ENCODE data around the gene SRRM1. TPM values are rescaled to one million over a fixed set of nuclear protein-coding genes. Genes with fewer than 3 reads are reported as not detected.

The SRRM1 gene
- total and polyA plus RNA-seq, 9 of the 15 experiments (the other 6 are each of a cell fraction or from before 2014, with no cell fraction given) = 54.5 to 268 (median 115) TPM

DNA sequence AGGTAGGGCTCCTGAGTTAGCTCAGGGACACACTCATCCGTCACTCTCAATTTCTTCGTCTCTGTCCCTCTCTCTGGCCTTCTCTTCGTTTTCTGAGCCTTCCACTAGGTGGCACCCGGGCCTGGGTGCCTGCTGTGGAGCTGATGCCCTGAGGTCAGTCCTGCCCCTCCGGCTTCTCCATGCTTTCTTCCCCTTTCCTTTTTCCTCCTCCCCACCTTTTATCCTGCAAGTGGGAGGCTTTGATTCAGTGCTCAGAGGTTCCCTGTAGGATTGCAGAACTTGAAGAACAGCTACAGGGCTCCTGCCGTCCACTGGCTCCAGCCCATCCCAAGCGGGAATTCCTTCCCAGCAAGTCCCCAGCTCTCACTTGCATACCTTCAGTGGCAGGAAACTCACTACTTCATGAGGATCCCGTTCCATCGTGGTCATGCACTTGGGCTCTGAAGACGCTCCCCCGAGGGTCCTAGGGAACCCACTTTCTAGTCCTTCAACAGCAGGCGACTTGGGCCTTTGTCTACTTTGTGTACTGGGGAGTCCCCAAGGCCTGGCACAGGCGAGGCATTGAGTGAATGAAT, 45.6 kb downstream of the SRRM1 start (continued):
- TF ChIP-seq ZNF133 (CRISPR knock-in tag; IDR thresholded peaks at IDR 0.05) (no peak), TRIM28 (IDR thresholded peaks at IDR 0.05) (no peak), TFAM (CRISPR knock-in tag; conservative IDR thresholded peaks at IDR 0.05) (no peak), XRCC5 (IDR thresholded peaks at IDR 0.05; ENCODE audit: low read depth, low read length) (no peak), NONO (IDR thresholded peaks at IDR 0.05; ENCODE audit: low read depth in 2 of 2, low read length in 1 of 2) (no peak), TCF7 (IDR thresholded peaks at IDR 0.05; ENCODE audit: borderline replicate concordance) (no peak), ARID2 (IDR thresholded peaks at IDR 0.05) (peak; percentile 89), TEAD1 (CRISPR knock-in tag; IDR thresholded peaks at IDR 0.05) (0 out of 4 replicates have a peak, but pooled peaks of 1 of the 2 experiments have one; percentile 12), REST (IDR thresholded peaks at IDR 0.05; ENCODE audit: borderline replicate concordance) (peak; percentile 94), REST (CRISPR knock-in tag; IDR thresholded peaks at IDR 0.05; ENCODE audit: low read depth) (no peak), ZNF24 (IDR thresholded peaks at IDR 0.05) (no peak), ARHGAP35 (IDR thresholded peaks at IDR 0.05; ENCODE audit: partially characterized antibody) (no peak), EP300 (IDR thresholded peaks at IDR 0.05; ENCODE audit: low read length) (peak; percentile 15; the same call in 1 of the 2 replicates), ZNF449 (CRISPR knock-in tag; IDR thresholded peaks at IDR 0.05) (no peak), RCOR1 (IDR thresholded peaks at IDR 0.05; ENCODE audit: borderline replicate concordance in 1 of 2, low read depth in 2 of 2, low read length in 2 of 2) (peak; percentile 38 to 68; a peak in 2 of 4 replicates), CAMTA2 (CRISPR knock-in tag; conservative IDR thresholded peaks at IDR 0.05) (no peak)
- TF ChIP-seq, protein P1, sequence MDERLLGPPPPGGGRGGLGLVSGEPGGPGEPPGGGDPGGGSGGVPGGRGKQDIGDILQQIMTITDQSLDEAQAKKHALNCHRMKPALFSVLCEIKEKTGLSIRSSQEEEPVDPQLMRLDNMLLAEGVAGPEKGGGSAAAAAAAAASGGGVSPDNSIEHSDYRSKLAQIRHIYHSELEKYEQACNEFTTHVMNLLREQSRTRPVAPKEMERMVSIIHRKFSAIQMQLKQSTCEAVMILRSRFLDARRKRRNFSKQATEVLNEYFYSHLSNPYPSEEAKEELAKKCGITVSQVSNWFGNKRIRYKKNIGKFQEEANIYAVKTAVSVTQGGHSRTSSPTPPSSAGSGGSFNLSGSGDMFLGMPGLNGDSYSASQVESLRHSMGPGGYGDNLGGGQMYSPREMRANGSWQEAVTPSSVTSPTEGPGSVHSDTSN (CRISPR knock-in tag; IDR thresholded peaks at IDR 0.05; ENCODE audit: low read depth) = no peak
- TF ChIP-seq, protein P1 (tag; conservative IDR thresholded peaks at IDR 0.05; ENCODE audit: low read depth) = no peak
